Measurements from ENCODE around the gene FIZ1.

FIZ1 gene

DNA sequence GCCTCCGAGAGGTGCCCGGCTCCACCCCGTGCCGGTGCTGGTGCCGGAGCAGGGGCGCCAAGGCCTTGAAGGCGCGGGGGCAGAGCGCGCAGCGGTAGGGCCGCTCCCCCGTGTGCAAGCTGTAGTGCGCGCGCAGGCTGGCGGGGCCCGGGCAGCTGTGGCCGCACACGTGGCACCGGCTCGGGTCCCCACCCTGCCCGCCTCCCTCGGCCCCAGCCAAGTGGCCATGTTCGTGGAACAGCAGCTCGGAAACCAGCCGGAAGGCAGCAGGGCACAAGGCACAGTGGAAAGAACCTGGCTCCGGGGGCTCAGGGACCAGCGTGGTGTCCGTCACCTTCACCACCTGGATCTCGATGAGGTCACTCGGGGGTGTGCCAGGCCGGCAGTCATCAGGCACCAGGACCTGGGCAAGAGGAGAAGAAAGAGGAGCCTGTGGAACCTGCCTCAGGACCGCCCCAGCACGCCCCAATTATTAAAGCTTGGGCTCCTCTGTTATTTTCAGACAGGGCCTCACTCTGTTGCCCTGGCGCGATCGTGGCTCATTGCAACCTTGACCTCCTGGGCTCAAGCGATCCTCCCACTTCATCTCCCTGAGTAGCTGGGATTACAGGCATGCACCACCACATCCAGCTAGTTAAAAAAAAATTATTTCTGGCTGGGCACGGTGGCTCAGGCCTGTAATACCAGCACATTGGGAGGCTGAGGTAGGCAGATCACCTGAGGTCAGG is 23.1 kb upstream of the FIZ1 start:
- Histone ChIP-seq H3K4me3 (replicated peaks; ENCODE audit: insufficient read depth, low read length) (no peak overlapping the region), H3K27ac (replicated peaks) (no peak overlapping the region), H3K27me3 (ENCODE audit: insufficient read depth, poor library complexity, severe bottlenecking) (no peaks in the 10 kb centered on the region)
- no peak for DNase-seq (ENCODE audit: low read depth in 1 of 2, low spot score in 1 of 2)
- TF ChIP-seq, protein P1, sequence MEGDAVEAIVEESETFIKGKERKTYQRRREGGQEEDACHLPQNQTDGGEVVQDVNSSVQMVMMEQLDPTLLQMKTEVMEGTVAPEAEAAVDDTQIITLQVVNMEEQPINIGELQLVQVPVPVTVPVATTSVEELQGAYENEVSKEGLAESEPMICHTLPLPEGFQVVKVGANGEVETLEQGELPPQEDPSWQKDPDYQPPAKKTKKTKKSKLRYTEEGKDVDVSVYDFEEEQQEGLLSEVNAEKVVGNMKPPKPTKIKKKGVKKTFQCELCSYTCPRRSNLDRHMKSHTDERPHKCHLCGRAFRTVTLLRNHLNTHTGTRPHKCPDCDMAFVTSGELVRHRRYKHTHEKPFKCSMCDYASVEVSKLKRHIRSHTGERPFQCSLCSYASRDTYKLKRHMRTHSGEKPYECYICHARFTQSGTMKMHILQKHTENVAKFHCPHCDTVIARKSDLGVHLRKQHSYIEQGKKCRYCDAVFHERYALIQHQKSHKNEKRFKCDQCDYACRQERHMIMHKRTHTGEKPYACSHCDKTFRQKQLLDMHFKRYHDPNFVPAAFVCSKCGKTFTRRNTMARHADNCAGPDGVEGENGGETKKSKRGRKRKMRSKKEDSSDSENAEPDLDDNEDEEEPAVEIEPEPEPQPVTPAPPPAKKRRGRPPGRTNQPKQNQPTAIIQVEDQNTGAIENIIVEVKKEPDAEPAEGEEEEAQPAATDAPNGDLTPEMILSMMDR (IDR thresholded peaks at IDR 0.05; ENCODE audit: insufficient read depth, low read length), result no peak
- TF ChIP-seq, protein P2, sequence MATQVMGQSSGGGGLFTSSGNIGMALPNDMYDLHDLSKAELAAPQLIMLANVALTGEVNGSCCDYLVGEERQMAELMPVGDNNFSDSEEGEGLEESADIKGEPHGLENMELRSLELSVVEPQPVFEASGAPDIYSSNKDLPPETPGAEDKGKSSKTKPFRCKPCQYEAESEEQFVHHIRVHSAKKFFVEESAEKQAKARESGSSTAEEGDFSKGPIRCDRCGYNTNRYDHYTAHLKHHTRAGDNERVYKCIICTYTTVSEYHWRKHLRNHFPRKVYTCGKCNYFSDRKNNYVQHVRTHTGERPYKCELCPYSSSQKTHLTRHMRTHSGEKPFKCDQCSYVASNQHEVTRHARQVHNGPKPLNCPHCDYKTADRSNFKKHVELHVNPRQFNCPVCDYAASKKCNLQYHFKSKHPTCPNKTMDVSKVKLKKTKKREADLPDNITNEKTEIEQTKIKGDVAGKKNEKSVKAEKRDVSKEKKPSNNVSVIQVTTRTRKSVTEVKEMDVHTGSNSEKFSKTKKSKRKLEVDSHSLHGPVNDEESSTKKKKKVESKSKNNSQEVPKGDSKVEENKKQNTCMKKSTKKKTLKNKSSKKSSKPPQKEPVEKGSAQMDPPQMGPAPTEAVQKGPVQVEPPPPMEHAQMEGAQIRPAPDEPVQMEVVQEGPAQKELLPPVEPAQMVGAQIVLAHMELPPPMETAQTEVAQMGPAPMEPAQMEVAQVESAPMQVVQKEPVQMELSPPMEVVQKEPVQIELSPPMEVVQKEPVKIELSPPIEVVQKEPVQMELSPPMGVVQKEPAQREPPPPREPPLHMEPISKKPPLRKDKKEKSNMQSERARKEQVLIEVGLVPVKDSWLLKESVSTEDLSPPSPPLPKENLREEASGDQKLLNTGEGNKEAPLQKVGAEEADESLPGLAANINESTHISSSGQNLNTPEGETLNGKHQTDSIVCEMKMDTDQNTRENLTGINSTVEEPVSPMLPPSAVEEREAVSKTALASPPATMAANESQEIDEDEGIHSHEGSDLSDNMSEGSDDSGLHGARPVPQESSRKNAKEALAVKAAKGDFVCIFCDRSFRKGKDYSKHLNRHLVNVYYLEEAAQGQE (IDR thresholded peaks at IDR 0.05; ENCODE audit: insufficient replicate concordance, low read depth), result no peak

DNA sequence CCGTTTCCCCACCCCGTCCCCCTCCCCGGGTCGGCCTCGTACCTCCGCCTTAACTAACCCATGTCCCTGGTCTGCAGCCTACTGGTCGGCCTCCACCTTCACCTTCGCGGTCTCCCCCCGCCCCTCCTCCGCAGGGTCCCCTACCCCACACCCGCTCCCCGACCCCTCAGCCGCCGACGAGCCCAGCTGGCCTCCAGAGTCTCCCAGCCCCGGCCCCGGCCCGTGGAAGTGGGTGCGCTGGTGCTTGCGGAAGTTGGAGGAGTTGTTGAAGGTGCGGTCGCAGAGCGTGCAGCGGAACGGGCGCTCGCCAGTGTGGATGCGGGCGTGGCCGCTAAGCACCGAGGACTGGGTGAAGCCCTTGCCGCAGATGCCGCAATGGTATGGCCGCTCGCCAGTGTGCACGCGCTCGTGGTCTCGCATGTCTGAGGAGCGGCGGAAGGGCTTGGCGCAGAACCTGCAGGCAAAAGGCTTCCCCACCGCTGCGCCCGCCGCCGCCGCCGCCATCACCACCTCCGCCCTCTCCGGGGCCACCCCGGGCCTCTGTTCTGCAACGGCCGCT is 22.4 kb upstream of the FIZ1 start:
- DNase-seq (ENCODE audit: low read depth in 1 of 2, low spot score in 1 of 2), result no peak
- no peaks in the 10 kb centered on the region for H3K27me3 ChIP-seq (ENCODE audit: insufficient read depth, poor library complexity, severe bottlenecking)
- H3K4me3 ChIP-seq (replicated peaks; ENCODE audit: insufficient read depth, low read length), result no peak overlapping the region
- TF ChIP-seq SPI1 (IDR thresholded peaks at IDR 0.05; ENCODE audit: borderline replicate concordance, low read depth) (no peak), POLR2AphosphoS5 (IDR thresholded peaks at IDR 0.05; ENCODE audit: low read depth) (no peak), GABPA (IDR thresholded peaks at IDR 0.05; ENCODE audit: low read depth) (no peak)
- TF ChIP-seq, protein P2 (IDR thresholded peaks at IDR 0.05; ENCODE audit: insufficient replicate concordance, low read depth), result no peak
- TF ChIP-seq, protein P1 (IDR thresholded peaks at IDR 0.05; ENCODE audit: insufficient read depth, low read length), result no peak
- H3K27ac ChIP-seq (replicated peaks), result no peak overlapping the region

DNA sequence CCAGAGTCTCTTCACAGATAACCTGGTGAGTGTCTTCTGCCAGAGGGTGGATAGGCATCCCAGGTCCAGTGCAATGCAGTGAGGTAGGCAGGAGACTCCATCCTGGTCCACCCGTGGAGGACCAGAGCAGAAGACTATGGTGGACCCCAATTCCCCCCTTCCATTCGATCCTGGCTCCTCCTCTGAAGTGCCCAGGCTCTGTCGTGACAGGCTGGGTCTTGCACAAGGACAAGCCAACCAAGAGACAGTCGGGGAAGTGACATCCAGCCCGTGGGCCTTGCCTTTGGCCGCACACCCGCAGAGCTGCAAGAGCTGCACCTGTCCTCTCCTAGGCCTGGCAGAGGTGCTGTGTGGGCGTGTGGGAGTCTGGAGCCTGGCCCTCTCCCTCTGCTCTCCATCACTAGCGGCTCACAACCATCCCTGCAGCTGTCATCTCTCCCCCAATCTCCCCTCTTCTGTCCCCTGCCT is 21.9 kb upstream of the FIZ1 start:
- TF ChIP-seq, protein P1 (IDR thresholded peaks at IDR 0.05; ENCODE audit: insufficient read depth, low read length), result no peak
- TF ChIP-seq, protein P2 (IDR thresholded peaks at IDR 0.05; ENCODE audit: insufficient replicate concordance, low read depth), result no peak
- no peak for TF ChIP-seq POLR2AphosphoS5 (IDR thresholded peaks at IDR 0.05; ENCODE audit: low read depth)
- no peak for TF ChIP-seq SPI1 (IDR thresholded peaks at IDR 0.05; ENCODE audit: borderline replicate concordance, low read depth)
- no peak for TF ChIP-seq GABPA (IDR thresholded peaks at IDR 0.05; ENCODE audit: low read depth)

More for the DNA sequence above, 21.9 kb upstream of the FIZ1 start:
- Histone ChIP-seq H3K27me3 (ENCODE audit: insufficient read depth, poor library complexity, severe bottlenecking) (no peaks in the 10 kb centered on the region), H3K27ac (replicated peaks) (peak overlapping the region; percentile 72), H3K4me3 (replicated peaks; ENCODE audit: insufficient read depth, low read length) (no peak overlapping the region)
- DNase-seq (ENCODE audit: low read depth in 1 of 2, low spot score in 1 of 2), result peak in 1 of 2 experiments; percentile 64
